LHCN-M2 (cell line): Measurements from ENCODE around the gene RIPPLY3. TPM values are rescaled to one million over a fixed set of nuclear protein-coding genes. Genes with fewer than 3 reads are reported as not detected.

Experiments used
- DNase-seq: peaks from one replicate; pipeline ENCODE4 v3.0.0-alpha.2; 2012; ENCODE audit warnings: low read depth
- total RNA-seq: library from RNA; depleted of rRNA; stranded (reverse); fragments of >200 nt; gene quantifications from 2 replicates; pipeline ENCODE4 v1.2.3, GENCODE V29; 2014; rRNA removed

Gene RIPPLY3
- total RNA-seq, 1 experiment from 2014 or later: not detected

DNA sequence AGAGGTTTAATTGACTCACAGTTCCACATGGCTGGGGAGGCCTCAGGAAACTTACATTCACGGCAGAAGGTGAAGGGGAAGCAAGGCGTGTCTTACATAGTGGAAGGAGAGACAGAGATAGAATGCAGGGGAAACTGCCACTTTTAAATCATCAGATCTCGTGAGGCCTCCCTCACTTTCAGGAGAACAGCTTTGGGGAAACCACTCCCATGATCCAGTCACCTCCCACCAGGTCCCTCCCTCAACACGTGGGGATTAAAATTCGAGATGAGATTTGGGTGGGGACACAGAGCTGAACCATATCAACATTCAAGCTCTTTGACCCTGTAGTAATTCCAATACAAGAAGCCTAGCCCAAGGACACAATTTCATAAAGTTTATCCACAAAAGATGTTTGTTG, 52.7 kb downstream of the RIPPLY3 start:
- no peak for DNase-seq

DNA sequence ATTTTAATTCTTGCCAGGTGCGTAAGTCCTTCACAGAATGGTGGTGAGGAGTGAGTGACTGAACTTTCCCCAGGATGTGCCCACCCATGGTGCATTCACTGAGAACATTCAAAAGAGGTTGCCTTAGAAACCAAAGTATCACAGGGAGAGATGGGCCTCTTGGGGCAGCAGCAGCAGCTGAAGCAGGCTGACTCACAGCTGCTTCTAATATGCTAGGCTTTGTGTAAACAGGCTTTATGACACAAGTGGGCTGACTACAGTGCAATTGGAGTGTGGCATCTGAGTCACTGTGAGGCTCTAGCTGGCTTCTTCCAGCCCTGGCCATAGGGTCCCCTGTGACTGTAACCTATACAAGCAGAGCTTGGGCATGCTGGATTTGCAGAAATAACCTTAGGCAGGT, 53.8 kb downstream of the RIPPLY3 start:
- peak; percentile 99 for DNase-seq

DNA sequence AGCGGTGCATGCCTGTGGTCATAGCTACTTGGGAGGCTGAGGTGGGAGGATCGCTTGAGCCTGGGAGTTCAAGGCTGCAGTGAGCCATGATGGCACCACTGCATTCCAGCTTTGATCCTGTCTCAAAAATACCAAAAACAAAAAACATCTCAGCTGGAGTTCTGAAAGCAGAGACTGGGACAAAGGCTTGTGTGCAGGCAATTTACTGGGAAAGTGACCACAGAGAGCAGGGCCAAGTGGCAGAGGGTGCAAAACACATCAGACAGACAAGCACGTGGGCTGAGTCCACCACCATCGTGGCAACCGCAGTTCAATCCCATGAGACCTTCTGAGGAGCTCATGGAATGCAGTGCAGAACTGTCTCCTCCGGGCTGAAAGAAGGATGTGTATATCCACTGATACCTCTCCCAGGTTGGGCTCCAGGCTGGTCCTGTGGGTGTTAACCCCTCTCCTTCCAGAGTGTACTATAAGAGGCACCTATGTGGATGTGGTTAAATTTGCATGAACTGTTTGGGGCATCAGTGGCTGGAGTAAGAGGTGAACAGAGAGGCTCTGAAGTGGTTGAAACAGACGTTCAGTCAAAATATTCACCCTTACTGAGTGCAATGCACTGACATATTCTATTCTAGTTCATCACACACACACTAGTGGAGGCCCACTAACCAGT, 55.6 kb downstream of the RIPPLY3 start:
- peak; percentile 77 for DNase-seq

DNA sequence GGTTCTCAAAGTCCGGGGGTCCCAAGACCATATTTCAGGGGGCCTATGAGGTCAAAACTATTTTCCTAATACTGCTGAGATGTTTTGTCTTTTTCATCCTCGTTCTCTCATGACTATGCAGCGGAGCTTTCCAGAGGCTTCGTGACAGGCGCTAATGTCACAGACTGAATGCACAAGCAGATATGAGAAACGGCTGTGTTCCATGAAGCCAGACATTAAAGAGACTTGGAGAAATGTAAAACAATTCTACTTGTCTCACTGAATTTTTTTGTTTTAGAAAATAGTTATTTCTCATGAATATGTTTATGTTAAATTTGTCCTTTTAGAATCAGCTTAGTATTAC, 56.1 kb downstream of the RIPPLY3 start:
- DNase-seq: no peak

DNA sequence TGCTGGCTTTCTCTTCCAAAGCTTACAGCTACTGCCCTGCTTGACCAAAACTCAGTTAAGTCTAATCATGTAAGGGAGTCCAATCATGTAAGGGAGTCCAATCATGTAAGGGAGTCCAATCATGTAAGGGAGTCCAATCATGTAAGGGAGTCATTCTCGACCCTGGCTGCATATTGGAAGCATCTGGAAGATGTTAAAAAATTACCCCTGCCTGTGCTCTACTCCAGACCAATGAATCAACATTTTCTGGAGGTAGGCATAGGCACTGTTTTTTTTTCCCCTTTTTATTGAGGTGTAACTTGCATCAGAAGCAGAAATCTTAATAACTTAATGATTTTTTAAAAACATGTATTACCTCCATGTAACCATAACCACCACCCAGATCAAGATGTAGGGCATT, 56.9 kb downstream of the RIPPLY3 start:
- DNase-seq: no peak

DNA sequence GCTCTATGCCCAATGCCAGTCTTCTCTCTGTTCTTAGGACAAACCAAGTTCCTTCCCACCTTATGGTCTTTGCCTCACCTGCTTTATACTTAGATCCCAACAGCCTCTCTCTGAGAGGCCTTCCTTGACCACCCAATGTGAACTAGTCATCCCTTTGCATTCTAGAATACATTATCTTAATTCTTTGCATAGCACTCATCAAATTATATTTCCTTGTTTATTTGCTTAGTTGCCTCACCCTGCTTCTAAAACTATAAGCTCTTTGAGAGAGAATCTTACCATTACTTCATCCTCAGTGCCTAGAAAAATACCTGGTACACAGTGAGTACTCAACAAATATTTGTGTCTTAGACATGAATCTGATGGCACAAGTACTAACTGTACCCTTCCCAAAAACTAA, 58.3 kb downstream of the RIPPLY3 start:
- DNase-seq: no peak

DNA sequence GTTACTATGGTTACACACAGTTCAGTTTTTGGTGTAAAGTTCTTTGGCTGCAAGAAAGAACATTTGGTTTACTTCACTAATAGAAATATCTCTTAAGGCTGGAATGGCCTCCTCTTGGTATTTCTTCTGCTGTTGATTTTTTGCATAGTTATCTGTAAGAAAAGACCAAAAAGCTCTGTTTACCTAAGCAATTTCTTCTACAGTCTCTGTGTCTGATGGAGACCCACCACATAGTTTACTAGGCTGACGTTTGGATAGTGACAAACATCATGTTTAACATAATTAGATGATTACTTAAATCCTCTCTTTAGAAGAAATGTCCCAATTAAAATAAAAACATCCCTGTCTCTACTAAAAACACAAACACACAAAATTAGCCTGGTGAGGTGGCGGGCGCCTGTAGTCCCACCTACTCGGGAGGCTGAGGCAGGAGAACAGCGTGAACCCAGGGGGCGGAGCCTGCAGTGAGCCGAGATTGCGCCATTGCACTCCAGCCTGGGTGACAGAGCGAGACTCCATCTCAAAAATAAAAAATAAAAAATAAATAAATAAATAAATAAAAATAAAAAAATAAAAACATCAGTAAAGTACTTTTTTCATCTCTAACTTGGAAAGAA, 59.2 kb downstream of the RIPPLY3 start:
- no peak for DNase-seq

Other genes starting within 250 kb of the RIPPLY3 start
- 30.9 and 34.0 TPM in 2 replicates for gene HLCS, start 40.0 kb upstream of the RIPPLY3 start, total RNA-seq
- 11.1 and 24.1 TPM in 2 replicates for gene PIGP, start 66.4 kb downstream of the RIPPLY3 start, total RNA-seq
- 168 and 189 TPM in 2 replicates for gene TTC3, start 66.6 kb downstream of the RIPPLY3 start, total RNA-seq